ENCODE data around the gene ABCE1. TPM values are rescaled to one million over a fixed set of nuclear protein-coding genes. Genes with fewer than 3 reads are reported as not detected.
A peak's percentile ranks its signal among the peaks of the same experiment; 100 is the strongest.

Gene ABCE1
- polyA plus RNA-seq, 1 donor (not counting 4 experiments of a cell fraction or from before 2014, with no cell fraction given): 110 TPM

- Histone ChIP-seq H3K9me1 (ENCODE audit: control insufficient read depth, extremely low read depth, insufficient read depth, low read length) (peaks cover 8% of the 10 kb centered on the region), H2AFZ (ENCODE audit: control insufficient read depth, low read length) (no peak overlapping the region), H3K79me2 (ENCODE audit: control insufficient read depth, insufficient read depth, low read length) (peaks cover 91% of the 10 kb centered on the region), H3K4me1 (ENCODE audit: control insufficient read depth, extremely low read depth, insufficient read depth, low read length) (peaks cover 22% of the 10 kb centered on the region), H3K36me3 (ENCODE audit: control insufficient read depth in 2 of 2, extremely low read depth in 1 of 2, insufficient read depth in 2 of 2, low read length in 2 of 2) (peaks cover 3 to 7% of the 10 kb centered on the region in 2 experiments), H3K27me3 (ENCODE audit: control insufficient read depth, extremely low read depth, insufficient read depth, low read length) (no peaks in the 10 kb centered on the region), H3K4me2 (ENCODE audit: control insufficient read depth, extremely low read depth, insufficient read depth, low read depth, low read length) (peak overlapping the region; percentile 89), H3K9me3 (ENCODE audit: control insufficient read depth, low read depth, low read length) (no peaks in the 10 kb centered on the region), H3K9ac (ENCODE audit: control insufficient read depth, extremely low read depth, insufficient read depth, low read length) (peak overlapping the region; percentile 94), H4K20me1 (ENCODE audit: control insufficient read depth, extremely low read depth, insufficient read depth, low read length) (peaks cover 10% of the 10 kb centered on the region), H3K27ac (ENCODE audit: control insufficient read depth, insufficient read depth, low read length) (peak overlapping the region; percentile 89), H3K4me3 (ENCODE audit: control insufficient read depth in 2 of 3, extremely low read depth in 1 of 3, insufficient read depth in 2 of 3, low read depth in 1 of 3, low read length in 3 of 3) (peak overlapping the region; percentile 68 to 94 (median 86))
- dilution Hi-C loops (cut with MboI; ENCODE audit: extremely low pct_ligation_motif_present, low sequenced_read_pairs): no loop called here
- no peak for TF ChIP-seq EZH2 (IDR thresholded peaks at IDR 0.05; ENCODE audit: low read length)
- TF ChIP-seq CTCF (optimal IDR thresholded peaks at IDR 0.05 in 1 of 3, IDR thresholded peaks at IDR 0.05 in 1 of 3, conservative IDR thresholded peaks at IDR 0.05 in 1 of 3; ENCODE audit: extremely low read depth in 1 of 3, insufficient read depth in 2 of 3, low read length in 3 of 3): no peak
- FAIRE-seq: peak; percentile 26
- no peak for DNase-seq (ENCODE audit: low read depth, low spot score)
These were observed 1.5 kb downstream of the ABCE1 start for GRCh38 chr4:145099653-145100052.

- Histone ChIP-seq H4K20me1 (ENCODE audit: control insufficient read depth, extremely low read depth, insufficient read depth, low read length) (peaks cover 10% of the 10 kb centered on the region), H3K9me3 (ENCODE audit: control insufficient read depth, low read depth, low read length) (no peaks in the 10 kb centered on the region), H3K36me3 (ENCODE audit: control insufficient read depth in 2 of 2, extremely low read depth in 1 of 2, insufficient read depth in 2 of 2, low read length in 2 of 2) (peaks cover 0 to 3% of the 10 kb centered on the region in 2 experiments), H3K27me3 (ENCODE audit: control insufficient read depth, extremely low read depth, insufficient read depth, low read length) (no peaks in the 10 kb centered on the region), H3K4me1 (ENCODE audit: control insufficient read depth, extremely low read depth, insufficient read depth, low read length) (peaks cover 22% of the 10 kb centered on the region), H3K9ac (ENCODE audit: control insufficient read depth, extremely low read depth, insufficient read depth, low read length) (no peak overlapping the region), H3K27ac (ENCODE audit: control insufficient read depth, insufficient read depth, low read length) (no peak overlapping the region), H2AFZ (ENCODE audit: control insufficient read depth, low read length) (no peak overlapping the region), H3K79me2 (ENCODE audit: control insufficient read depth, insufficient read depth, low read length) (peaks cover 90% of the 10 kb centered on the region), H3K4me2 (ENCODE audit: control insufficient read depth, extremely low read depth, insufficient read depth, low read depth, low read length) (peak overlapping the region; percentile 25), H3K9me1 (ENCODE audit: control insufficient read depth, extremely low read depth, insufficient read depth, low read length) (peaks cover 8% of the 10 kb centered on the region), H3K4me3 (ENCODE audit: control insufficient read depth in 2 of 3, extremely low read depth in 1 of 3, insufficient read depth in 2 of 3, low read depth in 1 of 3, low read length in 3 of 3) (no peak overlapping the region)
- TF ChIP-seq CTCF (optimal IDR thresholded peaks at IDR 0.05 in 1 of 3, IDR thresholded peaks at IDR 0.05 in 1 of 3, conservative IDR thresholded peaks at IDR 0.05 in 1 of 3; ENCODE audit: extremely low read depth in 1 of 3, insufficient read depth in 2 of 3, low read length in 3 of 3) (no peak), EZH2 (IDR thresholded peaks at IDR 0.05; ENCODE audit: low read length) (no peak)
- dilution Hi-C loops (cut with MboI; ENCODE audit: extremely low pct_ligation_motif_present, low sequenced_read_pairs): no loop called here
- FAIRE-seq (no peak), DNase-seq (ENCODE audit: low read depth, low spot score) (no peak)
These were observed 3.0 kb downstream of the ABCE1 start for GRCh38 chr4:145101091-145101490.
